Measurements from ENCODE around the gene OR9G1.

- no peak for TF ChIP-seq CTCF (conservative IDR thresholded peaks at IDR 0.05; ENCODE audit: low read length)
- no peak for TF ChIP-seq EZH2phosphoT487 (IDR thresholded peaks at IDR 0.05; ENCODE audit: borderline replicate concordance)
These were observed 42.0 kb downstream of the OR9G1 start for GRCh38 chr11:56740886-56741285.

Measured in Loucy (cell line).